ACHN (cell line): ENCODE data around the gene FAM184A.
A peak's percentile ranks its signal among the peaks of the same experiment; 100 is the strongest.
"Not testable (repeated sequence)": the region's sequence is repeated elsewhere in the genome, so short reads cannot be mapped to it uniquely, and the experiment has no call there.

Source experiments
- DNase-seq: peaks from one replicate; pipeline ENCODE4 v3.0.0-alpha.2; 2015
- in situ Hi-C: cut with HindIII; loops from 2 replicates; pipeline ENCODE4 v1.10.0; 2017; ENCODE audit warnings: low sequenced_read_pairs, low pct_ligation_motif_present, low pct_unique_long_range_greater_than_20kb

The FAM184A gene, protein sequence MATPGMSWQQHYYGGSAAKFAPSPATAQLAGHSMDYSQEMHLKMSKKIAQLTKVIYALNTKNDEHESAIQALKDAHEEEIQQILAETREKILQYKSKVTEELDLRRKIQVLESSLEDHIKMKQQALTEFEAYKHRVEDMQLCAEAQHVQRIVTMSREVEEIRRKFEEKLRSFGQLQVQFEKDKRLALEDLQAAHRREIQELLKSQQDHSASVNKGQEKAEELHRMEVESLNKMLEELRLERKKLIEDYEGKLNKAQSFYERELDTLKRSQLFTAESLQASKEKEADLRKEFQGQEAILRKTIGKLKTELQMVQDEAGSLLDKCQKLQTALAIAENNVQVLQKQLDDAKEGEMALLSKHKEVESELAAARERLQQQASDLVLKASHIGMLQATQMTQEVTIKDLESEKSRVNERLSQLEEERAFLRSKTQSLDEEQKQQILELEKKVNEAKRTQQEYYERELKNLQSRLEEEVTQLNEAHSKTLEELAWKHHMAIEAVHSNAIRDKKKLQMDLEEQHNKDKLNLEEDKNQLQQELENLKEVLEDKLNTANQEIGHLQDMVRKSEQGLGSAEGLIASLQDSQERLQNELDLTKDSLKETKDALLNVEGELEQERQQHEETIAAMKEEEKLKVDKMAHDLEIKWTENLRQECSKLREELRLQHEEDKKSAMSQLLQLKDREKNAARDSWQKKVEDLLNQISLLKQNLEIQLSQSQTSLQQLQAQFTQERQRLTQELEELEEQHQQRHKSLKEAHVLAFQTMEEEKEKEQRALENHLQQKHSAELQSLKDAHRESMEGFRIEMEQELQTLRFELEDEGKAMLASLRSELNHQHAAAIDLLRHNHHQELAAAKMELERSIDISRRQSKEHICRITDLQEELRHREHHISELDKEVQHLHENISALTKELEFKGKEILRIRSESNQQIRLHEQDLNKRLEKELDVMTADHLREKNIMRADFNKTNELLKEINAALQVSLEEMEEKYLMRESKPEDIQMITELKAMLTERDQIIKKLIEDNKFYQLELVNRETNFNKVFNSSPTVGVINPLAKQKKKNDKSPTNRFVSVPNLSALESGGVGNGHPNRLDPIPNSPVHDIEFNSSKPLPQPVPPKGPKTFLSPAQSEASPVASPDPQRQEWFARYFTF

GRCh38 chr6:119078376-119079282, at the start of gene FAM184A:
TSS of gene FAM184A (minus strand) at chr6:119078664. CDS start at chr6:119078299, 365 bp downstream.
- peak; percentile 50 for DNase-seq
- in situ Hi-C loops = no loop called here

DNA sequence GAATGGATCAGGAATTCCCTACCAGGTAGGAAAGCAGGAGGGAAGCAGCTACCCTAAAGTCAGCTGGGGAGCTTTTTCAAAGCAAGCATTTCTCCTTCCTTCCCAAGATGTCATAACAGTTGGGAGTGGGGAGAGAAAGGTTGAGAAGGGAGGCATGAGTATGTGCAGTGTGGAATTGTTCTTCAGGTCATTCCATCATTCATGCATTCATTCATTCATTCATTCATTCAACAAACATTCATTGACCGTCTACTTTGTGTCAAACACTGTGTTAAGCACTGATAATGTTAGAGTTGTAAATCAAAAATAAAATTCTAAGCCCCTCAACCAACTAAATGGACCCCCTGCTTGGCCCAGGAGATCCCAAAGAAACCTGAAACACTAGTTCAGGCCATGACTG, 49.2 kb upstream of the FAM184A start:
- no peak for DNase-seq
- in situ Hi-C loops = no loop called here

DNA sequence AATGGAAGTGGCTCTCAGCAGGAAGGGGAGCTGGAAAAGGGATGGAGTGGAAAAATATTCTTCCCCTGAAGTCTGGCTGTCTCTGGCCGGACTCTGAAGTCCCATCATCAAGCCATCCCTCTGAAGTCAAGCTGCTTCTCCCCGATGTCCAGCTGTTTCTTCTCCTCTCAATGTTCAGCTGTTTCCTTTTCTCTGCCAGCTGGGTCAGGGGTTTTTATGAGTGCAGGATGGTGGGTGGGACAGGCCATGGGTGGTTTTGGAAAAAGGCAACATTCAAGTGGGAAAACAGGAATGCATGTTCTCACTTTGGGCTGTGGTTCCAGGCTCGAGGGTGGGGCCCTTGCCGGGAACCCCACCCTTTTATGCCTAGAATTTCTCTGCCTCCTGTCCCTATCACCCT, 48.4 kb upstream of the FAM184A start:
- in situ Hi-C loops = no loop called here
- DNase-seq = no peak

DNA sequence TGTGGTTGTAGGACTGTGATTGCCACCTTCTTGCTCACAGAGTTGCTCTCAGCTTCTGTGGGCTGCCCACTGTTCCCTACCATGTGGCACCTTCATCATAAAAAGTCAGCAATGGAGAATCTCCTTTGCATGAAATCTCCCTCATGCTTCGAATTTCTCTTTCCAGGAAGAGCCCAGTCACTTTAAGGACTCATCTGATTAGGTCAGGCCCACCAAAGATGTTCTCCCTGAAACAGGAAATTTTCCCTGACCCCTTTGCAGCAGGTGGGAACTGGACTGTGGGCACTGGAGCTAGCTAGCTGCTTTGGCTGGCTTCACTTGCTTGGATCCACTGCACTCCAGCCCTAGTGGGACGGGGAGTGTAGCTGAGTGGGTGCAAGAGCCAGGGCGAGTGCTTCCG, 47.7 kb upstream of the FAM184A start:
- DNase-seq = no peak
- in situ Hi-C loops = no loop called here

GRCh38 chr6:119125576-119125975, 47.1 kb upstream of the FAM184A start:
- no peak for DNase-seq
- in situ Hi-C loops = no loop called here

DNA sequence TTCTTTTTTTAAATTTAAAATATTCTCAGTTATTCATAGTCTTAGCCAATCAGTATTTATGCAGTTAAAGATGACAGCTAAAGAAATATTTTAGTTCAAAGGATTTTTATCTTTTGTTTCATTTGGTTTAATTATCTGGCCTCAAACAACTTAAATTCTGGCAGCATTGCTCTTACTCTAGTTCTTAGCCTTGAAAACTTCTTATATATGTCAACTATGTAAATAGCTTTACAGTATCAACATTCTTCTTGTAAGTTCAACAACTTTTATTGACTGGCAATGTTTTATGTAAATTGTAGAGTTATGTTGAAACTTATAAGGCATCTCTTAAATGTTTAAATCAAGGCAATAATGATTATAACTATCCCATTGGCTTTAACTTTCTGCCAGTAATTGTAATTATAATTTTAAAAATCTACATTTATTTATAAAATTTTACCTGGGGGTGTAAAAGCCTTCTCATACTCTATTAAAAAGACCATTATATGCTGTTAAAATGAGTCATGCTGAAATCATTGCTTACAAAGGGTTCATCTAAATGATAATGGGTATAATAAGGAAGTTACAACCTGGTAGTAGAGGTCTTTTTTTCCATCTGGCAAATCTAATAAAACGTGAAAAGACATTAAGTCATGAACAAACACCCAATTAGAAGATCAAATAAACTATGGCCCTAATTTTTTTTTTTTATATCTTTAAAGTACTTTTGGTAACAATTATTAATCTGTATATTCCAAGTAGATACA, 45.8 kb upstream of the FAM184A start:
- in situ Hi-C loops = no loop called here
- no peak for DNase-seq

DNA sequence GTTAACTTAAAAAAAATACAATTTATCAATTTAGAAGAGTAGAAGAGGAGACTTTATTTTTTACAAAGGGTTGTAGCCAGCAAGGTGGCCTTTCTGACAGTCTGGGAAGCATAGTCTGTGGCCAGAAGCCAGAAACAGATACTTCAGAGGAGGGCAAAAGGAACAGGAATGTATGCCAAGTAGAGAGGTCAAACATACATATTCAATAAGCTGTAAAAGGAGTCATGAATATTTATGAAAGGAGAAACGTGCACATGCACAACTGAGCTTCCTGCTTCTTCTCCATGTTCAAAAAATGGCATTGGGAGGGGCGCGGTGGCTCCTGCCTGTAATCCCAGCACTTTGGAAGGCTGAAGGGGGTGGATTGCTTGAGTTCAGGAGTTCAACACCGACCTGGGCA, 43.9 kb upstream of the FAM184A start:
- in situ Hi-C loops = no loop called here
- DNase-seq = no peak

DNA sequence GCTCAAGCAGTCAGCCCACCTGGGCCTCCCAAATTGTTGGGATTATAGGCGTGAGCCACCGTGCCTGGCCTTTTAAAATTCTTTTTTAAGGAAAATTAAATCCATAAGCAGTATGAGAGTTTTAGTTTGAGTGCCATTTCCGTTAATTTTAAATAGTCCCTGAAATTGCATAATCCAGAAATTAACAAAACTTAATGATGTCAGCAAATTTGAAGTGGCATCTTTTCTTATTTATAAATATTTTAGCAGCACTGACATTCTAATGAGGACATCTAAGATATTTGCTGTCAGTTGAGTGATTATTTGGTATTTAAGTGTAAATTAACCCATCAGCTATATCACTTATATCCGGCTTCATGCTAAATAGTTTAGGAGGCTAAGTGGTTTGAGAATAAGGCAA, 42.9 kb upstream of the FAM184A start:
- DNase-seq = no peak
- in situ Hi-C loops = no loop called here

DNA sequence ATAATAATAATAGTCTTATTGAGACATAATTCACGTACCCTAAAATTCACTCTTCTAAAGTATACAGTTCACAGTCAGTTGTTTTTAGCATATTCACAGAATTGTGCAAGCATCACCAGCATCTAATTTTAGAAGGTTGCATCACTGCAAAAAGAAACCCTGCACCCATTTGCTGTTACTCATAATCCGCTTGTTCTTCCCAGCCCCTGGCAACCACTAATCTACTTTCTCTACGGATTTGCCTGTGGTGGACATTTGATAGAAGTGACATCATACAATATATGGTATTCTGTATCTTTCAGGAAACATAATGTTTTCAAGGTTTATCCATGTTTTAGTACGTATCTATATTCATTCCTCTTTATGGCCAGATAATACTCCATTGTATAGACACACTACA, 41.5 kb upstream of the FAM184A start:
- DNase-seq = no peak
- in situ Hi-C loops = no loop called here

- in situ Hi-C loops = not testable (repeated sequence)
These were observed 40.6 kb upstream of the FAM184A start for GRCh38 chr6:119119062-119119461.

GRCh38 chr6:119116712-119117281, 38.3 kb upstream of the FAM184A start:
- in situ Hi-C loops = no loop called here

More at GRCh38 chr6:119119062-119119461, 40.6 kb upstream of the FAM184A start:
- DNase-seq = not testable (repeated sequence)

DNA sequence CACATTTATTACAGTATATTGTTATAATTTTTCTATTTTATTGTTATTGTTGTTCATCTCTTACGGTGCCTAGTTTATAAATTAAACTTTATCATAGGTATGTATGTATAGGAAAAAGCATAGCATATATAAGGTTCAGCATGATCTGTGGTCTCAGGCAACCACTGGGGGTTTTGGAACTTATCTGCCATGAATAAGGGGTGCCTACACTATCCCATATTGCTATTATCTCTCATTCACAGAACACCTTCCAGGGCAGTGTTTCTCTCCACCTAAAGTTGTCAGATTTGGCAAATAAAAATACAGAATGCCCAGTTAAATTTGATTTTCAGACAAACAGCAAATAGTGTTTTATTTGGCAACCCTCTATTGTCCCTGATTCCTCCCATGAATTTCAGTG, 35.5 kb upstream of the FAM184A start:
- in situ Hi-C loops = no loop called here
- DNase-seq = no peak

More at GRCh38 chr6:119116712-119117281, 38.3 kb upstream of the FAM184A start:
- no peak for DNase-seq

GRCh38 chr6:119112812-119113530, 34.5 kb upstream of the FAM184A start:
- in situ Hi-C loops = no loop called here
- no peak for DNase-seq

- in situ Hi-C loops = no loop called here
- peak; percentile 59 for DNase-seq
These were observed 32.4 kb upstream of the FAM184A start for GRCh38 chr6:119110601-119111548.

- in situ Hi-C loops = no loop called here
These were observed 31.3 kb upstream of the FAM184A start for GRCh38 chr6:119109654-119110325.

More at GRCh38 chr6:119109654-119110325, 31.3 kb upstream of the FAM184A start:
- no peak for DNase-seq
